ENCODE measurements around the gene ERC2. TPM values are rescaled to one million over a fixed set of nuclear protein-coding genes. Genes with fewer than 3 reads are reported as not detected.

The ERC2 gene
- total and polyA plus RNA-seq, 2 of the 8 experiments (the other 6 are each of a cell fraction or from before 2014, with no cell fraction given) = 16.4 to 22.8 TPM

- Histone ChIP-seq H3K56ac (replicated peaks; ENCODE audit: insufficient read length, low read depth, low read length) (no peak overlapping the region), H2BK12ac (ENCODE audit: low read depth, low read length) (no peak overlapping the region), H4K5ac (ENCODE audit: insufficient read length, low read depth, low read length) (no peak overlapping the region), H3K79me1 (ENCODE audit: low read depth, low read length) (no peaks in the 10 kb centered on the region; the same call in none of the 2 replicates), H2BK20ac (ENCODE audit: low read length) (no peak overlapping the region), H3K79me2 (ENCODE audit: control insufficient read depth in 1 of 2, insufficient read depth in 2 of 2, low read length in 2 of 2) (no peaks in the 10 kb centered on the region), H2BK15ac (ENCODE audit: low read length) (no peak overlapping the region), H3K18ac (ENCODE audit: extremely low read depth, low read length) (no peak overlapping the region), H3K9me3 (ENCODE audit: insufficient read depth in 2 of 2, low read depth in 1 of 2, low read length in 1 of 2) (no peaks in the 10 kb centered on the region), H2AFZ (ENCODE audit: low read length) (no peak overlapping the region), H3K14ac (ENCODE audit: insufficient read length) (no peak overlapping the region), H4K20me1 (replicated peaks in 1 of 2; ENCODE audit: control insufficient read depth in 1 of 2, insufficient read depth in 2 of 2, low read length in 2 of 2) (no peaks in the 10 kb centered on the region), H3K23me2 (ENCODE audit: low read depth, low read length) (no peaks in the 10 kb centered on the region), H3K4ac (replicated peaks; ENCODE audit: insufficient read length, low read depth, low read length) (no peak overlapping the region), H4K91ac (replicated peaks; ENCODE audit: insufficient read length, low read length) (no peak overlapping the region), H3K9ac (replicated peaks in 1 of 4; ENCODE audit: extremely low read depth in 1 of 4, low read depth in 3 of 4, low read length in 3 of 4) (no peak overlapping the region), H3K36me3 (ENCODE audit: control insufficient read depth in 2 of 4, insufficient read depth in 4 of 4, low read length in 3 of 4) (no peaks in the 10 kb centered on the region), H3K4me2 (ENCODE audit: insufficient read depth in 1 of 2, low read depth in 2 of 2, low read length in 2 of 2) (no peak overlapping the region), H3K4me3 (ENCODE audit: extremely low read depth in 1 of 4, insufficient read depth in 2 of 4, low read depth in 3 of 4, low read length in 4 of 4) (no peak overlapping the region), H3K27ac (ENCODE audit: low read depth, low read length) (no peak overlapping the region), H2BK5ac (ENCODE audit: low read depth, low read length) (no peak overlapping the region), H3K27me3 (replicated peaks in 1 of 4; ENCODE audit: control insufficient read depth in 3 of 4, extremely low read depth in 1 of 4, insufficient read depth in 3 of 4, low read length in 3 of 4) (no peaks in the 10 kb centered on the region; a peak in 1 of 7 replicates), H4K8ac (ENCODE audit: extremely low read depth, insufficient read depth, low read length) (no peak overlapping the region), H2BK120ac (replicated peaks; ENCODE audit: low read depth, low read length) (no peak overlapping the region), H3K4me1 (replicated peaks in 1 of 4; ENCODE audit: control insufficient read depth in 3 of 4, insufficient read depth in 4 of 4, low read length in 3 of 4) (no peaks in the 10 kb centered on the region), H3K23ac (ENCODE audit: insufficient read length) (no peak overlapping the region), H2AK5ac (ENCODE audit: low read depth, low read length) (no peak overlapping the region)
- 89% methylated on average over 3 of the region's 3 CpGs; no CpG with 5 or more reads in 1 of the 2 experiments for WGBS, 2 experiments (ENCODE audit: extremely low coverage in 1 of 2, insufficient coverage in 1 of 2, insufficient read length in 1 of 2, insufficient replicate concordance in 2 of 2, low coverage in 1 of 2, low lambda C conversion rate in 2 of 2, missing lambda C conversion rate in 1 of 2)
- ChIA-PET POLR2A (ENCODE audit: partially characterized antibody) (no interaction called here), CTCF (ENCODE audit: partially characterized antibody) (interaction anchor here (0.6 kb wide), 1 partner anchor 156 kb away, joined by 3 read pairs; no protein-coding TSS in a partner anchor)
- no peak for DNase-seq (ENCODE audit: low read depth in 1 of 2, low spot score in 2 of 2)
- FAIRE-seq = no peak
- TF ChIP-seq SRF (IDR thresholded peaks at IDR 0.05; ENCODE audit: low read depth, low read length) (no peak), JUND (IDR thresholded peaks at IDR 0.05; ENCODE audit: low read length) (no peak), SIX5 (IDR thresholded peaks at IDR 0.05; ENCODE audit: low read depth, low read length) (no peak), CTBP2 (IDR thresholded peaks at IDR 0.05; ENCODE audit: borderline replicate concordance, insufficient read depth, insufficient read length, low read length) (no peak), KDM5A (IDR thresholded peaks at IDR 0.05; ENCODE audit: low read length) (no peak), RXRA (IDR thresholded peaks at IDR 0.05; ENCODE audit: insufficient read depth, low read depth, low read length) (no peak), HDAC2 (IDR thresholded peaks at IDR 0.05; ENCODE audit: borderline replicate concordance in 1 of 2, low read depth in 2 of 2, low read length in 2 of 2) (no peak), MAFK (IDR thresholded peaks at IDR 0.05; ENCODE audit: low read depth, low read length) (no peak), HDAC6 (IDR thresholded peaks at IDR 0.05; ENCODE audit: low read depth, low read length) (no peak), POLR2A (IDR thresholded peaks at IDR 0.05; ENCODE audit: control extremely low read depth in 1 of 2, low read depth in 2 of 2, low read length in 2 of 2) (no peak), BACH1 (IDR thresholded peaks at IDR 0.05; ENCODE audit: low read length) (no peak), TAF1 (IDR thresholded peaks at IDR 0.05; ENCODE audit: low read depth, low read length) (no peak), ATF2 (IDR thresholded peaks at IDR 0.05; ENCODE audit: low read length) (no peak), TBP (IDR thresholded peaks at IDR 0.05; ENCODE audit: low read depth, low read length) (no peak)
Measured at GRCh38 chr3:55906896-55907295, 561.4 kb downstream of the ERC2 start.

Measured in H1 (cell line).